Trophoblast cell (in vitro differentiated cells and primary cell): ENCODE results near the gene PDE4C.
A peak's percentile ranks its signal among the peaks of the same experiment; 100 is the strongest.

Source experiments
- DNase-seq, 2 donors: peaks; one replicate each; pipeline ENCODE4 v3.0.0-alpha.2; 2016
- H2AFZ ChIP-seq: 2 replicates; pipeline ENCODE4 v1.6.1; 2013; ENCODE audit warnings: low read length, moderate library complexity, mild to moderate bottlenecking; ENCODE audit not compliant: insufficient read depth, poor library complexity
- H2AK5ac ChIP-seq: 2 replicates; pipeline ENCODE4 v1.6.1; 2013; ENCODE audit warnings: mild to moderate bottlenecking, low read length
- H2BK120ac ChIP-seq: 2 replicates; pipeline ENCODE4 v1.6.1; 2013; ENCODE audit warnings: low read length, mild to moderate bottlenecking, moderate library complexity; ENCODE audit not compliant: insufficient read depth, poor library complexity
- H2BK12ac ChIP-seq: 2 replicates; pipeline ENCODE4 v1.6.1; 2013; ENCODE audit warnings: mild to moderate bottlenecking, low read length, moderate library complexity
- H2BK5ac ChIP-seq: 2 replicates; pipeline ENCODE4 v1.6.1; 2013; ENCODE audit warnings: low read length, low read depth, moderate library complexity, mild to moderate bottlenecking; ENCODE audit not compliant: poor library complexity
- H3K14ac ChIP-seq: 2 replicates; pipeline ENCODE4 v1.6.1; 2013; ENCODE audit warnings: mild to moderate bottlenecking, low read length
- H3K18ac ChIP-seq: 2 replicates; pipeline ENCODE4 v1.6.1; 2013; ENCODE audit warnings: mild to moderate bottlenecking, low read length
- H3K23ac ChIP-seq: 2 replicates; pipeline ENCODE4 v1.6.1; 2013; ENCODE audit warnings: low read length
- H3K27ac ChIP-seq: 2 replicates; pipeline ENCODE4 v1.5.1; 2013; ENCODE audit warnings: low read depth, mild to moderate bottlenecking, inconsistent platforms, low read length, moderate library complexity
- H3K27me3 ChIP-seq: 2 replicates; pipeline ENCODE4 v1.6.1; 2013; ENCODE audit warnings: inconsistent platforms, mild to moderate bottlenecking, low read length, moderate library complexity; ENCODE audit not compliant: insufficient read depth
- H3K36me3 ChIP-seq, 2 experiments: 1 replicate in 1 of 2; 2 replicates in 1 of 2; pipeline ENCODE4 v1.6.1; 2013; ENCODE audit warnings: low read length in 2 of 2, mild to moderate bottlenecking in 2 of 2, moderate library complexity in 1 of 2; ENCODE audit not compliant: insufficient read depth in 2 of 2, control insufficient read depth in 1 of 2
- H3K4ac ChIP-seq: 2 replicates; pipeline ENCODE4 v1.6.1; 2013; ENCODE audit warnings: low read depth, mild to moderate bottlenecking, low read length, moderate library complexity
- H3K4me1 ChIP-seq, 2 experiments: 1 replicate in 1 of 2; 2 replicates in 1 of 2; pipeline ENCODE4 v1.6.1; 2013; ENCODE audit warnings: low read length in 2 of 2, mild to moderate bottlenecking in 2 of 2, moderate library complexity in 1 of 2; ENCODE audit not compliant: insufficient read depth in 2 of 2, control insufficient read depth in 1 of 2
- H3K4me2 ChIP-seq: 2 replicates; pipeline ENCODE4 v1.6.1; 2013; ENCODE audit warnings: inconsistent platforms, mild to moderate bottlenecking, low read length, moderate library complexity
- H3K4me3 ChIP-seq: 2 replicates; pipeline ENCODE4 v1.5.1; 2013; ENCODE audit warnings: mild to moderate bottlenecking, low read depth, low read length, inconsistent platforms
- H3K79me1 ChIP-seq: one replicate; pipeline ENCODE4 v1.6.1; 2013; ENCODE audit warnings: low read length
- H3K79me2 ChIP-seq: 2 replicates; pipeline ENCODE4 v1.6.1; 2013; ENCODE audit warnings: low read length, mild to moderate bottlenecking; ENCODE audit not compliant: control insufficient read depth, insufficient read depth, poor library complexity
- H3K9ac ChIP-seq: 2 replicates; pipeline ENCODE4 v1.6.1; 2013; ENCODE audit warnings: mild to moderate bottlenecking, low read length
- H3K9me3 ChIP-seq: 2 replicates; pipeline ENCODE4 v1.6.1; 2013; ENCODE audit warnings: low read depth, mild to moderate bottlenecking, control low read depth, inconsistent platforms, low read length; ENCODE audit not compliant: insufficient read depth
- H4K12ac ChIP-seq: 2 replicates; pipeline ENCODE4 v1.6.1; 2013; ENCODE audit warnings: low read depth, mild to moderate bottlenecking, low read length, moderate library complexity
- H4K8ac ChIP-seq: 2 replicates; pipeline ENCODE4 v1.6.1; 2013; ENCODE audit warnings: low read depth, mild to moderate bottlenecking, low read length, moderate library complexity
- H4K91ac ChIP-seq: one replicate; pipeline ENCODE4 v1.6.1; 2013; ENCODE audit warnings: low read depth, mild to moderate bottlenecking, low read length, moderate library complexity
- WGBS: extraction: QIAGEN DNeasy Blood & Tissue Kit; methylation state at CpG from one replicate; pipeline ENCODE4 v1.1.7; 2013; ENCODE audit warnings: missing lambda C conversion rate; ENCODE audit not compliant: insufficient read length, insufficient coverage; ENCODE audit errors: extremely low coverage; 5-methylcytosine and 5-hydroxymethylcytosine counted together

Gene PDE4C

DNA sequence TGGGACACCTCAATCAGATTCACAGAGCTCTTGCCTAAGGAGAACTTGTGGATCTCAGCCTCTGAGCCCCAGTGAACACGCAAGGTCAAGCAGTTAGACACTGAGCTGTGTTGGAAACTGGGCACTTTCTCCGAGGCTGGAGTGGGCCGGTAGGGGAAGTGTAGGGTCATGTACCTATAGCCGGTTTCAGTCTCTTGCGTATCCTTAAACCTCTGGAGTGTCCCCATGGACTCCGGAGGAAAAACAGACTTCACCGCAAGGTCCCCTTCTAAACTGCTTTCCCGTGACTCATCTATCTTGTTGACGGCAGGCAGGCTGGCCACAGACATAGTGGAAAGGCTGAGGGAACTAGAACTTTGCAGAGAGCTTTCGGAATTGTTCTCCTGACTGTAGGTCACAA, 36.7 kb upstream of the PDE4C start:
- no peak overlapping the region for H2BK5ac ChIP-seq
- no peak overlapping the region for H2BK120ac ChIP-seq
- H3K9ac ChIP-seq: no peak overlapping the region
- H3K18ac ChIP-seq: no peak overlapping the region
- H3K4me3 ChIP-seq: no peak overlapping the region
- DNase-seq: no peak
- H3K4me2 ChIP-seq: no peak overlapping the region
- no peaks in the 10 kb centered on the region for H3K4me1 ChIP-seq
- no peak overlapping the region for H3K4ac ChIP-seq
- H4K8ac ChIP-seq: no peak overlapping the region
- no CpG with 5 or more reads among the region's 10 CpGs for WGBS
- no peak overlapping the region for H3K14ac ChIP-seq
- no peak overlapping the region for H2AK5ac ChIP-seq
- peaks cover 7% of the 10 kb centered on the region for H3K9me3 ChIP-seq
- no peaks in the 10 kb centered on the region for H3K79me2 ChIP-seq
- peaks cover 32 to 34% of the 10 kb centered on the region in 2 experiments for H3K36me3 ChIP-seq
- no peak overlapping the region for H2AFZ ChIP-seq
- no peak overlapping the region for H3K23ac ChIP-seq
- H3K27me3 ChIP-seq: no peaks in the 10 kb centered on the region
- no peak overlapping the region for H2BK12ac ChIP-seq
- H3K79me1 ChIP-seq: no peaks in the 10 kb centered on the region
- H3K27ac ChIP-seq: no peak overlapping the region
- H4K91ac ChIP-seq: no peak overlapping the region
- H4K12ac ChIP-seq: no peak overlapping the region

DNA sequence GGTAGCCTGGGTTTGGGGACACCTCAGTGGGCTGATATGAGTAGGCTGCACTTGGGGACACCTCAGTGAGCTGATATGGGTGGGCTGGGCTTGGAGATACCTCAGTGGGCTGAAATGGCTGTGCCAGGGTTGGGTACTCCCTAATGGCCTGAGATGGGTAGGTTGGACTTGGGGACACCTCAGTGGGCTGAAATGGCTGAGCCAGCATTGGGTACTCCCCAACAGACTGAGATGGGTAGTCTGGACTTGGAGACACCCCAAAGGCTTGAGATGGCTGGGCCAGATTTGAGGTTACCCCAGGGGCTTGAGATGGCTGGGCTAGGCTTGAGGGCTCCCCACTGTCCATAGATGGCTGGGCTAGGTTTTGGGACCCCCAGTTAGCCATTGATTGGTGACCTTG, 35.9 kb upstream of the PDE4C start:
- no peak overlapping the region for H4K8ac ChIP-seq
- H2BK5ac ChIP-seq: no peak overlapping the region

DNA sequence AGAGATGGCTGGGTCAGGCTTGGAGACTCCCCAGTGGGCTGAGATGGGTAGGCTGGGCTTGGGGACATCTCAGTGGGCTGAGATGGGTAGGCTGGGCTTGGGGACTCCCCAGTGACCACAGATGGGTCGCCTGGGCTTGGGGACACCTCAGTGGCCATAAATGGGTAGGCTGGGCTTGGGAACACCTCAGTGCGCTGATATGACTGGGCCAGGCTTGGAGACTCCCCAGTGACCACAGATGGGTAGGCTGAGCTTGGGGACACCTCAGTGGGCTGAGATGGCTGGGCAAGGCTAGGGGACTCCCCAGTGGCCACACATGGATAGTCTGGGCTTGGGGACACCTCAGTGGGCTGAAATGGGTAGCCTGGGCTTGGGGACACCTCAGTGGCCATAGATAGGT, 35.2 kb upstream of the PDE4C start:
- H4K8ac ChIP-seq: no peak overlapping the region
- H4K12ac ChIP-seq: no peak overlapping the region
- DNase-seq: no peak
- H3K23ac ChIP-seq: no peak overlapping the region
- H3K79me1 ChIP-seq: no peaks in the 10 kb centered on the region
- no peak overlapping the region for H3K27ac ChIP-seq
- H3K18ac ChIP-seq: no peak overlapping the region
- no peak overlapping the region for H3K4ac ChIP-seq
- H3K9ac ChIP-seq: no peak overlapping the region
- H2BK120ac ChIP-seq: no peak overlapping the region
- H3K36me3 ChIP-seq: peaks cover 22 to 23% of the 10 kb centered on the region in 2 experiments
- H3K4me3 ChIP-seq: no peak overlapping the region
- no peak overlapping the region for H2AK5ac ChIP-seq
- H3K9me3 ChIP-seq: peaks cover 7% of the 10 kb centered on the region
- H2BK5ac ChIP-seq: no peak overlapping the region
- H3K27me3 ChIP-seq: no peaks in the 10 kb centered on the region
- no peak overlapping the region for H2AFZ ChIP-seq
- H3K4me2 ChIP-seq: no peak overlapping the region
- no peaks in the 10 kb centered on the region for H3K79me2 ChIP-seq
- no CpG with 5 or more reads among the region's 2 CpGs for WGBS
- no peaks in the 10 kb centered on the region for H3K4me1 ChIP-seq
- H3K14ac ChIP-seq: no peak overlapping the region
- H2BK12ac ChIP-seq: no peak overlapping the region
- H4K91ac ChIP-seq: no peak overlapping the region

More for the DNA sequence above, 35.9 kb upstream of the PDE4C start:
- Histone ChIP-seq H3K4ac (no peak overlapping the region), H2AK5ac (no peak overlapping the region), H3K18ac (no peak overlapping the region), H3K9me3 (peaks cover 7% of the 10 kb centered on the region), H3K4me3 (no peak overlapping the region), H3K23ac (no peak overlapping the region), H3K79me2 (no peaks in the 10 kb centered on the region), H3K27me3 (no peaks in the 10 kb centered on the region), H3K79me1 (no peaks in the 10 kb centered on the region), H3K4me1 (no peaks in the 10 kb centered on the region), H4K12ac (no peak overlapping the region), H2BK12ac (no peak overlapping the region), H3K36me3 (peaks cover 28 to 29% of the 10 kb centered on the region in 2 experiments), H3K4me2 (no peak overlapping the region), H3K14ac (no peak overlapping the region), H3K9ac (no peak overlapping the region), H3K27ac (no peak overlapping the region), H2BK120ac (no peak overlapping the region), H4K91ac (no peak overlapping the region), H2AFZ (no peak overlapping the region)
- no peak for DNase-seq

DNA sequence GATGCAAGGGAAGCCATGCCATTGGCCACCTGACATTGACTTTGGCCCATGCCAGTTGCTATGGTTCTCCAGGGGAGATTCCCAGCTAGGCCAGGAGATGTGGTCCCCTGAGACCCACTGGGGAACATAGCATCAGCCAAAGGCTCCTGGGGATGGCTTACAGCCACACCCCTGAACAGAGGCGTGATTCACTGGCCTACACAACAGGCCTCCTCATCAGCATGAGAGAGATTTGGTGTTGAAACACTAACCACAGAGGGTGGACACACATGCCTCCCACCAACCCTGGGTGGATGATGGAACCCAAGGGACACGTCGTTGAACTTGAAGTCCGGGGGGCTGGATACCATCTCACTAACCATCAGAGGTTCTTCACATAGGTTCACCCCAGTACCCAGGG, 33.7 kb upstream of the PDE4C start:
- Histone ChIP-seq H3K79me1 (no peaks in the 10 kb centered on the region), H3K4me2 (no peak overlapping the region), H3K79me2 (no peaks in the 10 kb centered on the region), H2BK5ac (no peak overlapping the region), H3K27ac (no peak overlapping the region), H3K18ac (no peak overlapping the region), H3K9me3 (peaks cover 7% of the 10 kb centered on the region), H2AK5ac (no peak overlapping the region), H3K36me3 (peaks cover 6 to 7% of the 10 kb centered on the region in 2 experiments), H3K4me3 (no peak overlapping the region), H4K8ac (no peak overlapping the region), H3K4me1 (peaks cover 0 to 1% of the 10 kb centered on the region in 2 experiments), H3K4ac (no peak overlapping the region), H2AFZ (no peak overlapping the region), H3K27me3 (no peaks in the 10 kb centered on the region), H3K14ac (no peak overlapping the region), H4K12ac (no peak overlapping the region), H2BK120ac (no peak overlapping the region), H2BK12ac (no peak overlapping the region), H4K91ac (no peak overlapping the region), H3K23ac (no peak overlapping the region), H3K9ac (no peak overlapping the region)
- peak in 1 of 2 donors; percentile 26 for DNase-seq
- no CpG with 5 or more reads among the region's 4 CpGs for WGBS
